UCSD-AML1 (cell line): ENCODE results near the gene SCGB3A2.

ENCODE experiments used
- DNase-seq: peaks from one replicate; lab custom pipeline; 2025; ENCODE audit not compliant: unreplicated experiment; lab: John Stamatoyannopoulos, UW

Gene SCGB3A2

DNA sequence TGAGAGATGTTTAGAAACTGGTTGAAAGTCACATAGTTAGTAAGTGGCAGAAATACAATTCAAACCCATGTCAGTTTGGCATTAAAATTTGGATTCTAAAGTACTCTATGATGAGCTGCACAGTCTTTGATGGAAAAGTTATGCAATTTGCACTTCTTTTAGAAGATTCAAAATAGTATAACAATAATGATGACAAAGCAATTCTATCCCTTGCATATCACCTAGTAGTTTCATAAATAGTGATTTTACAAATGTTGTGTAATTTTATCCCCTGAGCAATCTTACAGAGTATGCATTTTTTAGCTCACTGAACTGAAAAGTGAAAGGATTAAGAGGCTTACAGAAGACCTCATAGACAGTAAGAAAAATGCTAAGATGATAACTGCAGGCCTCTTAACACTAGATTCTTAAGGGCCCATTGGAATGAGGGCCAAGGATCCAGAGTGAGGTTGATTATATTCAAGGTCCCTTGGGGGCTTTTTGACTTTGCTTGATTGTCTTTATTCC lies 24.2 kb downstream of the SCGB3A2 start:
- no peak for DNase-seq

GRCh38 chr5:147904110-147904509 lies 25.6 kb downstream of the SCGB3A2 start:
- no peak for DNase-seq

GRCh38 chr5:147906326-147907095 lies 28.0 kb downstream of the SCGB3A2 start, which contains the start of gene C5orf46:
C5orf46 (minus strand) TSS chr5:147906538; CDS start chr5:147906501, 37 bp downstream.
- DNase-seq, result no peak

- no peak for DNase-seq
Measured at GRCh38 chr5:147911427-147911826, 32.9 kb downstream of the SCGB3A2 start.

- no peak for DNase-seq
Measured at GRCh38 chr5:147912011-147912410, 33.5 kb downstream of the SCGB3A2 start.

GRCh38 chr5:147913786-147914185 lies 35.3 kb downstream of the SCGB3A2 start:
- no peak for DNase-seq

DNA sequence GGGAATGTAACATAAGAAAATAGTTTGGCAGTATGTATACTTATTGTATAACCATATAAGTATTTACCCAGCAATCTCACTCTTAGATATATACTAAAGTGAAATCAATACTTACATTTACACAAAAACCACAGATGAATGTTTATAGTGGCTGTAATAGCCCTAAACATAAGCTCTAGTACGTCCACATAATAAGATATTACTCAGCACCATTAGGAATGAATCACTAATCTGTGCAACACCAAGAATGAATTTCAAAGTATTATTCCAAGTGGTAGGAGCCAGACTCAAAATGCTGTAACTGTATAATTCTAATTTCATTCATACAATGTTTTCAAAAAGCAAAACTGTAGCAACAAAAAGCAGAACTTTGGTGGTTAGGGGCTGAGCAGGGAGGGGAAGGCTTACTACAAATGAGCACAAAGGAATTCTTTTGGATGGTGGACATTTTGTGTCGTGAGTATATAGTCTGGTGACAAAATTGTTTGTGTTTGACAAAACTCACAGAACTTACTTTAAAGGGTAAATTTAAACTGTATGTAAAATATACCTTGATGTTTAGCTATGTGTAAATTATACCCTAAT lies 39.7 kb downstream of the SCGB3A2 start:
- DNase-seq, result no peak

GRCh38 chr5:147918899-147919298 lies 40.4 kb downstream of the SCGB3A2 start:
- DNase-seq, result no peak

DNA sequence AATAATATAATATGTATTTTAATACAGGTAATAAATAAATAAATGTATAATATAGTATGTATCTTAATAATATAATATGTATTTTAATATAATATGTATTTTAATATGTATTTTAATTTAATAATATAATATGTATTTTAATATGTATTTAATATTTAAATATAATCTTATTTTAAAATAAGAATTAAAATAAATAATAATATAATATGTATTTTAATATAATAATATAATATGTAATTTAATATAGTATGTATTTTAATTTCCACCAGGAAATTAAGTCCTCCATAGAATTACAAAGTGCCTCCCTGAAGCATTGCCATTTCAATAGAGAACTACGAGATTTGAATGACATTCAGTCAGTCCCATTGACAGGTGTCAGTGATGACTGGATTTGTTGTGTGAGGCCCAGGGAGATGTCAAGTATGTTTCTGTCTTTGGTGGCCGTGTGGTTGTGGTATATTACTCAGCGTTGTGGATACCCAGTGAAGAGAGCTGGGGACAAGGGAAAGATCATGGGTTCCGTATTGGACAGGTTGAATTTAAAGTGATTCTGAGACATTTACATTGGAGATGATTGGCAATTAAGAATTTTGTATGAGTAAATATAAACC lies 42.0 kb downstream of the SCGB3A2 start:
- DNase-seq, result no peak

DNA sequence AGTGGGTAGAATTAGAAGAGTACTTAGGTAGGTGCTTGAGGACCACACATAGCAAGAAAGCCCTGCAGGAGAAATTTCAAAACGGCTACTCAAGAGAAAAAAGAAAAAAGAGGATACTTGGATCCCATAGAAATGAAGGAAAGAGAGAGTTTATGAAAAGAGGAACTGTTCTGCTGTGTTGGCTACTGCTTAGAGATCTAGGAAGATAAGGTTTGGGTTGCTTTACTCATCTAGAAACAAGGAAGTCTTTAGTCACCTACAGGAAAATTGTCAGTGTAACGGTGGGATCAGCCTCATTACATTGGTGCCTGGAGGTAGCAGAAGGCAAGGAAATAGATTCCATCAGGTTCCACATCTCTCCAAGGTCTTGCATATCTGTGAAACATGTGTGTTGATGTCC lies 42.6 kb downstream of the SCGB3A2 start:
- DNase-seq, result no peak

- no peak for DNase-seq
Measured at GRCh38 chr5:147925020-147925419, 46.5 kb downstream of the SCGB3A2 start.

DNA sequence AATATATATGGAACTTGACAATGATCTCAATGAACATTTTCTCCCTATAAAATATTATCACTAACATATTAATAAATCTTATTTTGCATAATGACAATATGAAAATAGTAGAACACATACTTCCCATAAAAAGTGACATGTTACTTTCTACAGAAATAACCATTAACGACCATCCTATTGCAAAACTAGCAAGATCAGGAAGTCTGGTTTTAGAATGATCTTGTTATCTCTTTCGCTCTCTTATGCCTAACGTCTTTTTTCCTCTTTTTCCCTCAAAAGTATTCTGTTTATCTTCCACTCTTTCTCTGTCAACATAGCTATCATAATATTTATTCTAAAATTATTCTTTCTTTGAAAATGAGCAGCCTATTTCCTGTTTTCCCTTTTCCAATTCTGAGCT lies 49.4 kb downstream of the SCGB3A2 start:
- no peak for DNase-seq

DNA sequence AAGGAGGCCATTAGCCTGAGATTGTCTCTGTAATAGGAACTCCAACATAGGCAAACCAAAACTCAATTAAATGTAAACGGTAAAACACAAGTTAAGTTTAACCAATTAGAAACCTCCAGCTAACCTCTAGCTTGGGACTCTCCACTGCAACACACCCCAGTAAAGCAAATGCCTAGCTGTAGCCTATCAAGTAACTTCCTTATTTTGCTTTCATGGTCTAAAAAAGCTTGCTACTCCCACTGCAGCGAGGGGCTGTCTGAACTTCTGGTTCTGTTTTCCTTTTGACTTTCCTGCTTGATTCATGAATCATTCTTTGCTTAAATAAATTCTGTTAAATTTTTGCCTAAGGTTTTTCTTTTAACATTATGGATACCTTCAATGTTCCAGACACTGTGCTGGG lies 52.3 kb downstream of the SCGB3A2 start:
- DNase-seq, result no peak
